ENCODE measurements around the gene MEOX2. TPM values are rescaled to one million over a fixed set of nuclear protein-coding genes. Genes with fewer than 3 reads are reported as not detected.

Gene MEOX2
- total RNA-seq, 1 donor from 2014 or later: not detected

DNA sequence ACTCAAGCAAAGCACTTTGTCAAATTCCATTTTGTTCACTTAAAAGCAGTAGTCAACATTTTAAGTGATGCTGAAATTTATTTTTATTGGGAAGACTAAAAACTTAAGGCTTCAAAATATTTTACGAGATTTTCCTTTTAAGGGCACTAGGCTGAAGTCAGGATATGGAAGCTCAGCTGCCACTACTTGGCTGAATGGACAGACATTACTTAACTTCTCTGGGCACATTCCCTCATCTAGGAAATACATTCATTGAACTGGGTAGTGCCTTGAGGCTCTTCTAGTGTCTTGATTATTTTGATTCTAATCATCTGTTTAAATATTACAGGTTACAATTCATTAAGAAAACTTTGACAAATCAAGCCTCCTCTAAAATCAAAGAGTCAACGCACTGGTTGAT, 11.1 kb downstream of the MEOX2 start:
- Mint-ChIP-seq H3K9me3 (no peaks in the 10 kb centered on the region), H3K4me3 (no peak overlapping the region), H3K27me3 (ENCODE audit: insufficient read depth, low read depth) (no peaks in the 10 kb centered on the region), H3K4me1 (no peaks in the 10 kb centered on the region), H3K36me3 (no peaks in the 10 kb centered on the region), H3K27ac (no peak overlapping the region)
- no peak for DNase-seq (ENCODE audit: low spot score)
- H4K20me1 ChIP-seq (ENCODE audit: low read depth): no peaks in the 10 kb centered on the region
- H2AFZ ChIP-seq (replicated peaks): no peak overlapping the region
- no peaks in the 10 kb centered on the region for H3K9me3 ChIP-seq (ENCODE audit: low read depth)
- no peak overlapping the region for H3K4me2 ChIP-seq
- H3K27ac ChIP-seq: no peak overlapping the region
- H3K27me3 ChIP-seq: no peaks in the 10 kb centered on the region
- no peaks in the 10 kb centered on the region for H3K36me3 ChIP-seq
- H3F3A ChIP-seq (ENCODE audit: low read depth): no peaks in the 10 kb centered on the region
- no peak for TF ChIP-seq EZH2phosphoT487 (IDR thresholded peaks at IDR 0.05)
- no peak for TF ChIP-seq EZH2 (IDR thresholded peaks at IDR 0.05)
- TF ChIP-seq, protein P1, sequence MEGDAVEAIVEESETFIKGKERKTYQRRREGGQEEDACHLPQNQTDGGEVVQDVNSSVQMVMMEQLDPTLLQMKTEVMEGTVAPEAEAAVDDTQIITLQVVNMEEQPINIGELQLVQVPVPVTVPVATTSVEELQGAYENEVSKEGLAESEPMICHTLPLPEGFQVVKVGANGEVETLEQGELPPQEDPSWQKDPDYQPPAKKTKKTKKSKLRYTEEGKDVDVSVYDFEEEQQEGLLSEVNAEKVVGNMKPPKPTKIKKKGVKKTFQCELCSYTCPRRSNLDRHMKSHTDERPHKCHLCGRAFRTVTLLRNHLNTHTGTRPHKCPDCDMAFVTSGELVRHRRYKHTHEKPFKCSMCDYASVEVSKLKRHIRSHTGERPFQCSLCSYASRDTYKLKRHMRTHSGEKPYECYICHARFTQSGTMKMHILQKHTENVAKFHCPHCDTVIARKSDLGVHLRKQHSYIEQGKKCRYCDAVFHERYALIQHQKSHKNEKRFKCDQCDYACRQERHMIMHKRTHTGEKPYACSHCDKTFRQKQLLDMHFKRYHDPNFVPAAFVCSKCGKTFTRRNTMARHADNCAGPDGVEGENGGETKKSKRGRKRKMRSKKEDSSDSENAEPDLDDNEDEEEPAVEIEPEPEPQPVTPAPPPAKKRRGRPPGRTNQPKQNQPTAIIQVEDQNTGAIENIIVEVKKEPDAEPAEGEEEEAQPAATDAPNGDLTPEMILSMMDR (IDR thresholded peaks at IDR 0.05): no peak
- H3K4me3 ChIP-seq: no peak overlapping the region
- no peaks in the 10 kb centered on the region for H3K4me1 ChIP-seq
- H3K9ac ChIP-seq: no peak overlapping the region
- no peaks in the 10 kb centered on the region for H3K79me2 ChIP-seq (ENCODE audit: low read depth)

DNA sequence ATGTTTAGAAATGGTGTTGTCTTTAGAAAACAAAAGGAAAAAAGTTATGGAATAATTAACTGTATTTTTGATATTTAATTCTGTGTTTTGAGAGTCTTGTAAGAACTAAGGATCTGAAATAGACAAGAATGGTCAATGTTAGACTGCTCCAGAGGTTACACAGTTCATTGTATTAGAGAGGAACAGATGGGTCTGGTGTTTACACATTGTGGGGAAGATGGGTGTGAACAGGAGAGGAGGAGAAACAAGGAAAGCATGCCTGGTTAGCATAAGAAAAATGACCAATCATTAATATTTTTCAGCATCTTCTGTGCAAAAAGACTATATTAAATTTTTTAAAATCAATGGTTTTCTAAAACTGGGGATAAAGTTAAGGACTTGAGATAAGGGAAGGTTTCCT, 11.9 kb downstream of the MEOX2 start:
- Histone ChIP-seq H3K4me2 (no peak overlapping the region), H4K20me1 (ENCODE audit: low read depth) (no peaks in the 10 kb centered on the region), H3K9me3 (ENCODE audit: low read depth) (no peaks in the 10 kb centered on the region), H3K4me1 (no peaks in the 10 kb centered on the region), H3F3A (ENCODE audit: low read depth) (no peaks in the 10 kb centered on the region), H2AFZ (replicated peaks) (no peak overlapping the region), H3K27me3 (no peaks in the 10 kb centered on the region), H3K36me3 (no peaks in the 10 kb centered on the region), H3K79me2 (ENCODE audit: low read depth) (no peaks in the 10 kb centered on the region), H3K9ac (no peak overlapping the region), H3K27ac (no peak overlapping the region), H3K4me3 (no peak overlapping the region)
- H3K36me3 Mint-ChIP-seq: no peaks in the 10 kb centered on the region
- TF ChIP-seq EZH2phosphoT487 (IDR thresholded peaks at IDR 0.05) (no peak), EZH2 (IDR thresholded peaks at IDR 0.05) (no peak)
- TF ChIP-seq, protein P1 (IDR thresholded peaks at IDR 0.05): no peak
- H3K9me3 Mint-ChIP-seq: no peaks in the 10 kb centered on the region
- peaks cover 4% of the 10 kb centered on the region for H3K4me1 Mint-ChIP-seq
- H3K27ac Mint-ChIP-seq: no peak overlapping the region
- no peaks in the 10 kb centered on the region for H3K27me3 Mint-ChIP-seq (ENCODE audit: insufficient read depth, low read depth)
- H3K4me3 Mint-ChIP-seq: no peak overlapping the region
- no peak for DNase-seq (ENCODE audit: low spot score)

DNA sequence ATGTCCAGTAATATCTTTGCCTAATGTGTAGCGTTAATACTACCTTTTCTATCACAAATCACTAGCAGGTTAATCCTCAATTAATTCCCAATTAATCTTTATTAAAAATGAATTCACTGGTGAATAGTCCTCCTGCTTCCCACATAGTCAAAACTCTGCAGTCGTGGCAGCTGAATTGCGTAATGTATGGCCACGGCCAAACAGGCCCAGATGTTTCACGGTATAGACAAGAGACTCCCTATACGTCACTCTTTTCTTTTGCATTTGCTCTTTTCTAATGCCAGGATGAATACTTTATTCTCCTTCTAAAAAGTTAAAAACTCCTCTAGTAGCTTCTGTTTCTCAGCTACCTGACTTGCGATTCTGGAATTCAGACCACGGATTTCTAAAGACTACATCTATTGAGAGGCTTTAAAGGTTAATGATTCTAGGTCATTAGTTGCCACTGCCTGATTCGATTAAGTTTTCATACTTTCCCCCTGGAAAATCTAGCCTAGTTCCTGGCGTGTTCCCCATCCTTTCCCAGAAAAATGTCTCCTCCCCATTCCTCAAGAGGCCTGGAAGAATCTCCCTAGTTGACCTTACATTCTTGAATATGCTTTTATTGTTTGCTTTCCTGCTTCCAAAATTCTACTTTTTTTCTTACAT, 16.9 kb downstream of the MEOX2 start:
- no peak overlapping the region for H3K4me3 ChIP-seq
- no peak overlapping the region for H3K4me2 ChIP-seq
- no peaks in the 10 kb centered on the region for H3K79me2 ChIP-seq (ENCODE audit: low read depth)
- peaks cover 4% of the 10 kb centered on the region for H3K4me1 Mint-ChIP-seq
- H3K27me3 Mint-ChIP-seq (ENCODE audit: insufficient read depth, low read depth): peaks cover 5% of the 10 kb centered on the region
- no peak for DNase-seq (ENCODE audit: low spot score)
- no peaks in the 10 kb centered on the region for H3K27me3 ChIP-seq
- H3K4me1 ChIP-seq: peaks cover 10% of the 10 kb centered on the region
- no peaks in the 10 kb centered on the region for H4K20me1 ChIP-seq (ENCODE audit: low read depth)
- H3K36me3 ChIP-seq: no peaks in the 10 kb centered on the region
- no peaks in the 10 kb centered on the region for H3F3A ChIP-seq (ENCODE audit: low read depth)
- H3K36me3 Mint-ChIP-seq: no peaks in the 10 kb centered on the region
- H3K9me3 ChIP-seq (ENCODE audit: low read depth): no peaks in the 10 kb centered on the region
- H3K9ac ChIP-seq: no peak overlapping the region
- H3K27ac Mint-ChIP-seq: no peak overlapping the region
- no peaks in the 10 kb centered on the region for H3K9me3 Mint-ChIP-seq
- H2AFZ ChIP-seq (replicated peaks): no peak overlapping the region
- no peak overlapping the region for H3K4me3 Mint-ChIP-seq
- no peak overlapping the region for H3K27ac ChIP-seq
- TF ChIP-seq, protein P1 (IDR thresholded peaks at IDR 0.05): no peak
- TF ChIP-seq EZH2phosphoT487 (IDR thresholded peaks at IDR 0.05) (no peak), EZH2 (IDR thresholded peaks at IDR 0.05) (no peak)
